HEK293 (cell line): ENCODE results near the gene TTLL11.

ENCODE experiments used
- CTCF ChIA-PET: fragments of 350-600 bp; formaldehyde crosslinking; extraction: SDS; loops from one replicate; lab custom pipeline; 2021; ENCODE audit warnings: antibody characterized with exemption; lab: Yijun Ruan, JAX
- POLR2A ChIA-PET: fragments of 300-600 bp; formaldehyde crosslinking; extraction: SDS; loops from one replicate; lab custom pipeline; 2020; ENCODE audit warnings: antibody characterized with exemption, inconsistent platforms; lab: Yijun Ruan, JAX
- H3K27ac ChIP-seq: fragments of 200-500 bp; sonication (Bioruptor generic); 2 replicates; pipeline ENCODE4 v1.5.1; 2014; ENCODE audit warnings: low read depth, low read length, control low read depth, inconsistent platforms; ENCODE audit errors: extremely low read depth
- H3K36me3 ChIP-seq, 2 experiments: fragments of 200-500 bp in 1 of 2; sonication (Bioruptor generic) in 1 of 2; 1 replicate in 1 of 2; 2 replicates in 1 of 2; pipeline ENCODE4 v1.5.1; 2014 to 2017; ENCODE audit warnings: inconsistent platforms in 2 of 2, low read length in 2 of 2; ENCODE audit not compliant: control insufficient read depth in 2 of 2, insufficient read depth in 1 of 2
- H3K4me1 ChIP-seq: fragments of 200-500 bp; sonication (Bioruptor generic); 2 replicates; pipeline ENCODE4 v1.5.1; 2014; ENCODE audit warnings: mild to moderate bottlenecking, low read length, inconsistent platforms; ENCODE audit not compliant: control insufficient read depth, insufficient read depth
- H3K4me3 ChIP-seq: 2 replicates; pipeline ENCODE4 v1.5.1; 2011; ENCODE audit warnings: low read depth, mild to moderate bottlenecking, control low read depth, low read length, moderate library complexity
- H3K9me3 ChIP-seq: fragments of 200-500 bp; sonication (Bioruptor generic); 2 replicates; pipeline ENCODE4 v1.5.1; 2014; ENCODE audit warnings: low read depth, low read length, inconsistent platforms; ENCODE audit not compliant: control insufficient read depth, insufficient read depth
- AEBP2 ChIP-seq: fragments of 450-650 bp; formaldehyde crosslinking; IDR thresholded peaks from 2 replicates; pipeline ENCODE4 v1.5.1; 2016; ENCODE audit warnings: missing biosample characterization, missing genetic modification characterization, borderline replicate concordance
- BCL11B ChIP-seq: fragments of 450-650 bp; formaldehyde crosslinking; IDR thresholded peaks from 2 replicates; pipeline ENCODE4 v1.5.1; 2016; ENCODE audit warnings: low read depth, missing biosample characterization, missing genetic modification characterization
- FEZF1 ChIP-seq: fragments of 450-650 bp; formaldehyde crosslinking; IDR thresholded peaks from 2 replicates; pipeline ENCODE4 v1.5.1; 2016; ENCODE audit warnings: missing biosample characterization, missing genetic modification characterization
- ZBTB10 ChIP-seq: fragments of 450-650 bp; formaldehyde crosslinking; IDR thresholded peaks from 2 replicates; pipeline ENCODE4 v1.5.1; 2016; ENCODE audit warnings: missing biosample characterization, missing genetic modification characterization
- ZBTB17 ChIP-seq: fragments of 450-650 bp; formaldehyde crosslinking; IDR thresholded peaks from 2 replicates; pipeline ENCODE4 v1.5.1; 2016; ENCODE audit warnings: missing biosample characterization, missing genetic modification characterization
- ZBTB6 ChIP-seq: fragments of 450-650 bp; formaldehyde crosslinking; IDR thresholded peaks from 2 replicates; pipeline ENCODE4 v1.5.1; 2017; ENCODE audit warnings: missing biosample characterization, missing genetic modification characterization
- ZFP41 ChIP-seq: fragments of 450-650 bp; formaldehyde crosslinking; IDR thresholded peaks from 2 replicates; pipeline ENCODE4 v1.5.1; 2016; ENCODE audit warnings: missing biosample characterization, missing genetic modification characterization, borderline replicate concordance
- ZNF211 ChIP-seq: fragments of 450-650 bp; formaldehyde crosslinking; IDR thresholded peaks from 2 replicates; pipeline ENCODE4 v1.5.1; 2016; ENCODE audit warnings: low read depth, missing biosample characterization, missing genetic modification characterization
- ZNF433 ChIP-seq: fragments of 450-650 bp; formaldehyde crosslinking; IDR thresholded peaks from 2 replicates; pipeline ENCODE4 v1.5.1; 2016; ENCODE audit warnings: missing biosample characterization, missing genetic modification characterization, low read depth
- ZNF48 ChIP-seq: fragments of 450-650 bp; formaldehyde crosslinking; IDR thresholded peaks from 2 replicates; pipeline ENCODE4 v1.5.1; 2016; ENCODE audit warnings: missing biosample characterization, missing genetic modification characterization
- ZNF501 ChIP-seq: fragments of 450-650 bp; formaldehyde crosslinking; IDR thresholded peaks from 2 replicates; pipeline ENCODE4 v1.5.1; 2016; ENCODE audit warnings: missing biosample characterization, missing genetic modification characterization
- ZNF585B ChIP-seq: fragments of 450-650 bp; formaldehyde crosslinking; IDR thresholded peaks from 2 replicates; pipeline ENCODE4 v1.5.1; 2016; ENCODE audit warnings: missing biosample characterization, missing genetic modification characterization
- TF ChIP-seq, protein P1 (sequence below): fragments of 450-650 bp; formaldehyde crosslinking; IDR thresholded peaks from 2 replicates; pipeline ENCODE4 v1.5.1; 2016; ENCODE audit warnings: missing biosample characterization, missing genetic modification characterization
- TF ChIP-seq, protein P2 (sequence below): fragments of 450-650 bp; formaldehyde crosslinking; IDR thresholded peaks from 2 replicates; pipeline ENCODE4 v1.5.1; 2016; ENCODE audit warnings: missing biosample characterization, missing genetic modification characterization

Gene TTLL11

DNA sequence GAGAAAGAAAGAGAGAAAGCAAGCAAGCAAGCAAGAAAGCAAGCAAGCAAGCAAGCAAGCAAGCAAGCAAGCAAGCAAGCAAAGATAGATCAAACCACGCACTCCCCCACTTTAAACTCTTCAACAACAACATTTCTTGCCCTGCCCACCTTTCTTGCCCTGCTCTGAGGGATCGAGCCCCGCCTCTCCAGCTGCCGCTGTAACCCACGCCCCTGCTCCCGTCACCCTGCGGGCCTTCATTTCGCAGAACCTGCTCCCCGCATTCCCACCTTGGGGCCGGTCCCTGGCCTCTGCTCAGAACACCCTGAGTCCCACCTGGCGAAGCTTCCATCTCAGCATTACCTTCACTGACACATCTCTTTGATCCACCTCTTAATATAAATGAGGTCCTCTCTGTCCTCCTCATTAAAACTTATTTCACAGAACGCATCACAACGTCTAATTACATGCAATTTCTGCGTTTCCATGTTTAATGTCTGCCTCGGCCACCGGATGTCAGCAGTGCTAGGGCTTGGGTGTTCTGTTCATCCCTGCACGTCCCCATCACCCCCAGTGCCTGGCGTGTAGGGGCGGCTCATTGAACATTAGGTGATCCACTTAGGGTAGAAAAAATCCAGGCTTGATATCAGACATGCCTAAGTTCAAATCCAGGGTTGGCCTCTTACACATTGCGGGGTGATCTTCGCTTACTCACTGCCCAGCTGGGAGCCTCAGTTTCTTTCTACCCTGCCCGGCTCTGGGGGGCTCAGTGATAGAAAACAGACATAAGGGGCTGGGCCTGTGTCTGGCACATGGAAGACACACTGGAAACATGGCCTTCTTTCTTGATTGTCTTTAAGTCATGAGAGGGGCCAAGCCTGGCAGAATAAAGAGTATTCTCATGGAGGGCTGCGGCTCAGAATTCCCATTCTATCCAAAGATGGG lies 254.1 kb downstream of the TTLL11 start (continued):
- TF ChIP-seq AEBP2 (tag by site-specific recombination), result no peak
- TF ChIP-seq BCL11B (tag by site-specific recombination), result no peak

GRCh38 chr9:121837113-121837961 lies 255.8 kb downstream of the TTLL11 start:
- H3K27ac ChIP-seq, result no peak overlapping the region
- POLR2A ChIA-PET, result no interaction called here

More at GRCh38 chr9:121837113-121837961, 255.8 kb downstream of the TTLL11 start:
- Histone ChIP-seq H3K9me3 (no peaks in the 10 kb centered on the region), H3K36me3 (no peaks in the 10 kb centered on the region), H3K4me3 (no peak overlapping the region), H3K4me1 (no peaks in the 10 kb centered on the region)
- CTCF ChIA-PET, result interaction anchor here (1.2 kb wide), 1 partner anchor 23 kb away, joined by 3 read pairs; no protein-coding TSS in a partner anchor
- no peak for TF ChIP-seq ZNF501 (tag by site-specific recombination)
- TF ChIP-seq ZBTB17, result no peak
- TF ChIP-seq, protein P1, sequence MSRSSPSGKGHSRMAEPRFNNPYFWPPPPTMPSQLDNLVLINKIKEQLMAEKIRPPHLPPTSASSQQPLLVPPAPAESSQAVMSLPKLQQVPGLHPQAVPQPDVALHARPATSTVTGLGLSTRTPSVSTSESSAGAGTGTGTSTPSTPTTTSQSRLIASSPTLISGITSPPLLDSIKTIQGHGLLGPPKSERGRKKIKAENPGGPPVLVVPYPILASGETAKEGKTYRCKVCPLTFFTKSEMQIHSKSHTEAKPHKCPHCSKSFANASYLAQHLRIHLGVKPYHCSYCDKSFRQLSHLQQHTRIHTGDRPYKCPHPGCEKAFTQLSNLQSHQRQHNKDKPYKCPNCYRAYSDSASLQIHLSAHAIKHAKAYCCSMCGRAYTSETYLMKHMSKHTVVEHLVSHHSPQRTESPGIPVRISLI, result no peak
- no peak for TF ChIP-seq FEZF1 (tag by site-specific recombination)
- no peak for TF ChIP-seq ZNF211 (tag by site-specific recombination)
- TF ChIP-seq, protein P2, sequence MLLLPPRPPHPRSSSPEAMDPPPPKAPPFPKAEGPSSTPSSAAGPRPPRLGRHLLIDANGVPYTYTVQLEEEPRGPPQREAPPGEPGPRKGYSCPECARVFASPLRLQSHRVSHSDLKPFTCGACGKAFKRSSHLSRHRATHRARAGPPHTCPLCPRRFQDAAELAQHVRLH (tag by site-specific recombination), result no peak
- no peak for TF ChIP-seq ZNF433 (tag by site-specific recombination)
- no peak for TF ChIP-seq ZNF48 (tag by site-specific recombination)
- no peak for TF ChIP-seq ZBTB6 (tag by site-specific recombination)
- TF ChIP-seq ZBTB10 (tag by site-specific recombination), result no peak
- no peak for TF ChIP-seq ZNF585B (tag by site-specific recombination)
- no peak for TF ChIP-seq ZFP41 (tag by site-specific recombination)
